ENCODE results near the gene MSMO1. TPM values are rescaled to one million over a fixed set of nuclear protein-coding genes. Genes with fewer than 3 reads are reported as not detected.

The MSMO1 gene
- total and polyA plus RNA-seq, 2 experiments from 2014 or later: 145 to 272 TPM

GRCh38 chr4:165319509-165319908 is 8.0 kb upstream of the MSMO1 start (continued):
- TF ChIP-seq POLR2AphosphoS5 (IDR thresholded peaks at IDR 0.05; ENCODE audit: low read depth) (no peak), REST (IDR thresholded peaks at IDR 0.05; ENCODE audit: unreplicated experiment) (no peak), CTCF (conservative IDR thresholded peaks at IDR 0.05; ENCODE audit: low read depth in 2 of 2) (no peak), NANOG (IDR thresholded peaks at IDR 0.05; ENCODE audit: borderline replicate concordance) (no peak), CREB1 (CRISPR knock-in tag; IDR thresholded peaks at IDR 0.05; ENCODE audit: low read depth) (no peak), ZNF114 (CRISPR knock-in tag; IDR thresholded peaks at IDR 0.05) (no peak), EZH2 (IDR thresholded peaks at IDR 0.05; ENCODE audit: low read depth, unreplicated experiment) (no peak)

GRCh38 chr4:165324236-165324917 is 3.1 kb upstream of the MSMO1 start:
- Mint-ChIP-seq H3K4me1 (peaks cover 17% of the 10 kb centered on the region), H3K36me3 (ENCODE audit: low read depth) (no peaks in the 10 kb centered on the region), H3K27me3 (ENCODE audit: insufficient read depth, low read depth, poor library complexity) (peaks cover 3% of the 10 kb centered on the region), H3K9me3 (no peaks in the 10 kb centered on the region), H3K27ac (peak overlapping the region; percentile 76), H3K4me3 (no peak overlapping the region)
- H3K79me2 ChIP-seq (replicated peaks; ENCODE audit: insufficient read depth): peaks cover 18% of the 10 kb centered on the region
- no peak for DNase-seq (ENCODE audit: low spot score)
- no peaks in the 10 kb centered on the region for H3K9me2 ChIP-seq (ENCODE audit: insufficient read depth)
- H4K20me1 ChIP-seq (replicated peaks; ENCODE audit: insufficient read depth): peaks cover 9% of the 10 kb centered on the region
- peaks cover 3% of the 10 kb centered on the region; the same call in 1 of the 2 replicates for H3K36me3 ChIP-seq (ENCODE audit: insufficient read depth)
- no peak for ATAC-seq
- H3F3A ChIP-seq (replicated peaks; ENCODE audit: low read depth): no peaks in the 10 kb centered on the region
- no peak overlapping the region for H3K27ac ChIP-seq (ENCODE audit: low read depth)
- no peaks in the 10 kb centered on the region for H3K27me3 ChIP-seq (ENCODE audit: insufficient read depth)
- H3K4me1 ChIP-seq (ENCODE audit: insufficient read depth): peaks cover 12% of the 10 kb centered on the region
- no peak overlapping the region for H2AFZ ChIP-seq
- no peak overlapping the region for H3K4me3 ChIP-seq
- TF ChIP-seq CTCF (conservative IDR thresholded peaks at IDR 0.05; ENCODE audit: low read depth in 2 of 2): peak in 1 of 2 experiments; percentile 15; a peak in 2 of 4 replicates
- no peak for TF ChIP-seq CREB1 (CRISPR knock-in tag; IDR thresholded peaks at IDR 0.05; ENCODE audit: low read depth)
- H3K4me2 ChIP-seq: no peak overlapping the region

All from GM23338 (cell line).